ENCODE results near the gene AGPAT2.

DNA sequence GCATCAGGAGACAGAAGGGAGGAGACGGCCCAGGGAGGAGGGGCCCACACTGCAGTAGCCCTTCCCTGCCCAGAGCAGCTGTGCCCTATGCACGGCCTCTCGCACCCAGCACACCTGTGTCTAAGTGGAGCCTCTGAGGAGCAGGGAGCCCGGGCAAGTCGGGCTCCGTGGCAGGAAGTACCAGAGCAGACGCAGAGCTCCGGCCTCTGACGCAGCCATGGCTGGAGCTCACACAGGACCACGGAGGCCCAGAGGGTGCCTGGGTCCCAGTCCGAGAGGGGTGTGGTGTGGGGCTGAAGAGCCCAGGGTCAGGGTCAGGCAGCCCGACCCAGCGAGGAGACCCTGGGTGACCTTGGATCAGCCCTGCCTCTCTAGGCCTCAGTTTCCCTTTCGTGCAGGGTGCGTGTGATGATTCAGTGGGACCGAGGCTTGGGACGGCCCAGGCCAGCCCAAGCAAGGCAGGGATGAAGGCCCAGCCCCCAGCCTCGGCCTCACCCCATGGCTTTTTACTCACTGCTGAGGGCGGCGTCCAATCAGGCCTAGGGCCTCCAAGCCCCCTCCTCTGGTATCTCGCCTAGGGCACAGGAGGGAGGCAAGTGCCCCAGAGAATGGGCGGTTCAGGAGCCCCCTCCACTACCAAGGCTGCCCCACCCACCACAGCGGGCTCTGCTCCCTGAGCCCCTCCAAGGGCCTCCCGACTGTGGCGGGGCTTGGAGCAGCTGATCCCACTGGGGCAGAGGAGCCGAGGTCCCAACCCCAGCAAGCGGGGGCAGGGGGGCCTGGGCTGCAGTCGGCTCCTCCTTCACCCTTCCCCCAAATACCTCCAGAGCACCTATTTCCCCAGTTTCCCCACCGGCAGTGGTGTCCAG lies 4.3 kb upstream of the AGPAT2 start:
- TF ChIP-seq, protein P1, sequence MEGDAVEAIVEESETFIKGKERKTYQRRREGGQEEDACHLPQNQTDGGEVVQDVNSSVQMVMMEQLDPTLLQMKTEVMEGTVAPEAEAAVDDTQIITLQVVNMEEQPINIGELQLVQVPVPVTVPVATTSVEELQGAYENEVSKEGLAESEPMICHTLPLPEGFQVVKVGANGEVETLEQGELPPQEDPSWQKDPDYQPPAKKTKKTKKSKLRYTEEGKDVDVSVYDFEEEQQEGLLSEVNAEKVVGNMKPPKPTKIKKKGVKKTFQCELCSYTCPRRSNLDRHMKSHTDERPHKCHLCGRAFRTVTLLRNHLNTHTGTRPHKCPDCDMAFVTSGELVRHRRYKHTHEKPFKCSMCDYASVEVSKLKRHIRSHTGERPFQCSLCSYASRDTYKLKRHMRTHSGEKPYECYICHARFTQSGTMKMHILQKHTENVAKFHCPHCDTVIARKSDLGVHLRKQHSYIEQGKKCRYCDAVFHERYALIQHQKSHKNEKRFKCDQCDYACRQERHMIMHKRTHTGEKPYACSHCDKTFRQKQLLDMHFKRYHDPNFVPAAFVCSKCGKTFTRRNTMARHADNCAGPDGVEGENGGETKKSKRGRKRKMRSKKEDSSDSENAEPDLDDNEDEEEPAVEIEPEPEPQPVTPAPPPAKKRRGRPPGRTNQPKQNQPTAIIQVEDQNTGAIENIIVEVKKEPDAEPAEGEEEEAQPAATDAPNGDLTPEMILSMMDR (IDR thresholded peaks at IDR 0.05; ENCODE audit: poor library complexity) = no peak
- no peak for TF ChIP-seq EZH2 (IDR thresholded peaks at IDR 0.05; ENCODE audit: borderline replicate concordance)
